ENCODE data around the gene CEACAM8. TPM values are rescaled to one million over a fixed set of nuclear protein-coding genes. Genes with fewer than 3 reads are reported as not detected.
A peak's percentile ranks its signal among the peaks of the same experiment; 100 is the strongest.
"Not testable (repeated sequence)": the region's sequence is repeated elsewhere in the genome, so short reads cannot be mapped to it uniquely, and the experiment has no call there.

The CEACAM8 gene
- total RNA-seq (2014; rRNA removed; shearing (Covaris generic)) (not detected in 2 replicates), polyA plus RNA-seq (2016; fragmentation: Nextera tagmentation; extraction: Ambion mirVana) (not detected in 2 replicates)

- H3K36me3 ChIP-seq (ENCODE audit: low read depth), result no peaks in the 10 kb centered on the region
- no peaks in the 10 kb centered on the region for H3K79me2 ChIP-seq (ENCODE audit: insufficient read depth)
- no peaks in the 10 kb centered on the region for H3F3A ChIP-seq (ENCODE audit: insufficient read depth)
- no peaks in the 10 kb centered on the region for H3K9me2 ChIP-seq (ENCODE audit: insufficient read depth)
- no peak within 1 kb of the TSS for H3K9ac ChIP-seq
- no peak within 1 kb of the TSS for H2AFZ ChIP-seq
- H3K27ac ChIP-seq, result no peak within 1 kb of the TSS
- H3K4me2 ChIP-seq (ENCODE audit: unreplicated experiment), result no peak within 1 kb of the TSS
- no peaks in the 10 kb centered on the region for H3K4me1 ChIP-seq (ENCODE audit: insufficient read depth)
- H4K20me1 ChIP-seq (ENCODE audit: insufficient read depth), result no peaks in the 10 kb centered on the region
- H3K9me3 ChIP-seq (ENCODE audit: low read depth), result no peaks in the 10 kb centered on the region
- in situ Hi-C loops (cut with MboI), result no loop called here
- no peak within 1 kb of the TSS for H3K4me3 ChIP-seq
- 27 to 29% methylated on average over 8 to 10 of the region's 10 CpGs for WGBS, 2 experiments (ENCODE audit: low coverage in 1 of 2, low lambda C conversion rate in 2 of 2, missing lambda C conversion rate in 2 of 2)
- DNase-seq, result no peak
- peaks cover 38% of the 10 kb centered on the region for H3K27me3 ChIP-seq (replicated peaks; ENCODE audit: insufficient read depth)
- no peak for TF ChIP-seq EZH2phosphoT487 (IDR thresholded peaks at IDR 0.05; ENCODE audit: insufficient read depth, low read depth)
- TF ChIP-seq EZH2 (IDR thresholded peaks at IDR 0.05; ENCODE audit: insufficient read depth, poor library complexity, severe bottlenecking), result no peak
These were observed at the start of gene CEACAM8 for GRCh38 chr19:42594617-42595489. Gene CEACAM8 (minus strand): TSS chr19:42594924. CDS start chr19:42594828, 96 bp downstream.

- H3K9me3 ChIP-seq (ENCODE audit: low read depth); H3K79me2 ChIP-seq (ENCODE audit: insufficient read depth); in situ Hi-C loops (cut with MboI); H3F3A ChIP-seq (ENCODE audit: insufficient read depth); DNase-seq; H3K36me3 ChIP-seq (ENCODE audit: low read depth); H4K20me1 ChIP-seq (ENCODE audit: insufficient read depth); H3K4me1 ChIP-seq (ENCODE audit: insufficient read depth); H2AFZ ChIP-seq; H3K9me2 ChIP-seq (ENCODE audit: insufficient read depth); H3K4me2 ChIP-seq (ENCODE audit: unreplicated experiment); H3K4me3 ChIP-seq; H3K27ac ChIP-seq; H3K9ac ChIP-seq: not testable (repeated sequence)
- peaks cover 11% of the 10 kb centered on the region; the same call in 1 of the 2 replicates for H3K27me3 ChIP-seq (replicated peaks; ENCODE audit: insufficient read depth)
- WGBS, 2 experiments (ENCODE audit: low coverage in 1 of 2, low lambda C conversion rate in 2 of 2, missing lambda C conversion rate in 2 of 2), result 85% methylated on average over 57 of the region's 58 CpGs; no CpG with 5 or more reads in 1 of the 2 experiments
These were observed 44.8 kb upstream of the CEACAM8 start for GRCh38 chr19:42639324-42640092.

- Histone ChIP-seq H3K9me2 (ENCODE audit: insufficient read depth) (no peaks in the 10 kb centered on the region), H3K27ac (no peak overlapping the region), H3K9ac (no peak overlapping the region), H3K4me1 (ENCODE audit: insufficient read depth) (no peaks in the 10 kb centered on the region), H2AFZ (peak overlapping the region; percentile 36; the same call in 1 of the 2 replicates), H3K27me3 (replicated peaks; ENCODE audit: insufficient read depth) (peaks cover 23% of the 10 kb centered on the region; the same call in 1 of the 2 replicates), H3K9me3 (ENCODE audit: low read depth) (no peaks in the 10 kb centered on the region), H3K79me2 (ENCODE audit: insufficient read depth) (no peaks in the 10 kb centered on the region), H4K20me1 (ENCODE audit: insufficient read depth) (no peaks in the 10 kb centered on the region), H3K4me2 (ENCODE audit: unreplicated experiment) (no peak overlapping the region), H3K36me3 (ENCODE audit: low read depth) (no peaks in the 10 kb centered on the region), H3K4me3 (no peak overlapping the region), H3F3A (ENCODE audit: insufficient read depth) (no peaks in the 10 kb centered on the region)
- no peak for TF ChIP-seq EZH2 (IDR thresholded peaks at IDR 0.05; ENCODE audit: insufficient read depth, poor library complexity, severe bottlenecking)
- TF ChIP-seq EZH2phosphoT487 (IDR thresholded peaks at IDR 0.05; ENCODE audit: insufficient read depth, low read depth), result no peak
- DNase-seq, result no peak
- WGBS, 2 experiments (ENCODE audit: low coverage in 1 of 2, low lambda C conversion rate in 2 of 2, missing lambda C conversion rate in 2 of 2), result 100% methylated on average over 1 of the region's 1 CpG
- in situ Hi-C loops (cut with MboI), result no loop called here
These were observed 40.5 kb upstream of the CEACAM8 start for GRCh38 chr19:42635233-42635539.

GRCh38 chr19:42634409-42635232 is 39.9 kb upstream of the CEACAM8 start:
- Histone ChIP-seq H3K27me3 (replicated peaks; ENCODE audit: insufficient read depth) (peaks cover 23% of the 10 kb centered on the region; the same call in 1 of the 2 replicates), H3K4me3 (no peak overlapping the region), H4K20me1 (ENCODE audit: insufficient read depth) (no peaks in the 10 kb centered on the region), H3K36me3 (ENCODE audit: low read depth) (no peaks in the 10 kb centered on the region), H3K79me2 (ENCODE audit: insufficient read depth) (no peaks in the 10 kb centered on the region), H3K9ac (no peak overlapping the region), H3K27ac (no peak overlapping the region), H3K9me2 (ENCODE audit: insufficient read depth) (no peaks in the 10 kb centered on the region), H3K9me3 (ENCODE audit: low read depth) (no peaks in the 10 kb centered on the region), H3K4me1 (ENCODE audit: insufficient read depth) (no peaks in the 10 kb centered on the region), H3K4me2 (ENCODE audit: unreplicated experiment) (no peak overlapping the region), H2AFZ (peak overlapping the region; percentile 36; the same call in 1 of the 2 replicates), H3F3A (ENCODE audit: insufficient read depth) (no peaks in the 10 kb centered on the region)
- DNase-seq, result peak; percentile 68
- TF ChIP-seq EZH2 (IDR thresholded peaks at IDR 0.05; ENCODE audit: insufficient read depth, poor library complexity, severe bottlenecking) (no peak), EZH2phosphoT487 (IDR thresholded peaks at IDR 0.05; ENCODE audit: insufficient read depth, low read depth) (no peak)
- in situ Hi-C loops (cut with MboI), result no loop called here
- WGBS, 2 experiments (ENCODE audit: low coverage in 1 of 2, low lambda C conversion rate in 2 of 2, missing lambda C conversion rate in 2 of 2), result 56 to 60% methylated on average over 5 of the region's 5 CpGs

Data from GM23248 (cell line).